SK-MEL-5 (cell line): ENCODE measurements around the gene SLC39A5. TPM values are rescaled to one million over a fixed set of nuclear protein-coding genes. Genes with fewer than 3 reads are reported as not detected.
A peak's percentile ranks its signal among the peaks of the same experiment; 100 is the strongest.

Source experiments
- DNase-seq: peaks from one replicate; pipeline ENCODE4 v3.0.0-alpha.2; 2016; ENCODE audit warnings: low read depth, low spot score
- in situ Hi-C: cut with HindIII; loops from 2 replicates; pipeline ENCODE4 v1.10.0; 2016; ENCODE audit warnings: low sequenced_read_pairs, high pct_unique_total_duplicates, low pct_unique_long_range_greater_than_20kb
- total RNA-seq: library from RNA; depleted of rRNA; stranded (reverse); fragments of >200 nt; shearing (Covaris generic); gene quantifications from 2 replicates; pipeline ENCODE4 v1.2.3, GENCODE V29; 2014

Gene SLC39A5
- total RNA-seq, 1 experiment from 2014 or later = not detected

- no peak for DNase-seq
- in situ Hi-C loops = no loop called here
Measured at GRCh38 chr12:56234746-56235436, 5.0 kb downstream of the SLC39A5 start.

DNA sequence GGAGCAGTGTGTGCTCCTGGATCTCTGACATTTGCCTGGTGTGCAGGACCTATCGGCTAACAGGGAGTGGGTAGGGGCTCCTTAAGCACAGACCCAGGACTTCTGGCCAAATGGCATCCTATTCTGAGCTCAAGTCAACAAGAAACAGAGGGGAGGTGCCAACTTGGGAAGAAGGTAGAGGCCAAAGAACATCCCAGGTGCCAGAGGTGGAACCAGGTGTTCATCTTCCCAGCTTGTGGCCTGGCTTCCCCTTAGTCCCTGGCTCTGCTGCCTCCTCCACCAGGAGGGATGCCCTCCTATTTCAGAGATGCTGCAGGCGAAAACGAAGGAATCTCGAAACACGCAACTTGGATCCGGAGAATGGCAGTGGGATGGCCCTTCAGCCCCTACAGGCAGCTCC is 6.2 kb downstream of the SLC39A5 start:
- no peak for DNase-seq
- in situ Hi-C loops = no loop called here

DNA sequence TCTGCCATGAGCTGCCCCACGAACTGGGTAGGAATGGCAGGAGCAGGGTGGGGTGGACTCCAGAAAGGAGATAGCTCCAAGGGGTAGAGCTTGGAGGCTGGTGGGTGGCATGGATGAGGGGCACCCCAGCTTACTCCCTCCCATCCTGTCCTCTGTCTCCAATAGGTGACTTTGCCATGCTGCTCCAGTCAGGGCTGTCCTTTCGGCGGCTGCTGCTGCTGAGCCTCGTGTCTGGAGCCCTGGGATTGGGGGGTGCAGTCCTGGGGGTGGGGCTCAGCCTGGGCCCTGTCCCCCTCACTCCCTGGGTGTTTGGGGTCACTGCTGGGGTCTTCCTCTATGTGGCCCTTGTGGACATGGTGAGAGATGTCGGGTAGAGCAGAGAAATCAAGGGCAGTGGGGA is 7.1 kb downstream of the SLC39A5 start:
- no peak for DNase-seq
- in situ Hi-C loops = no loop called here

GRCh38 chr12:56237552-56237951 is 7.7 kb downstream of the SLC39A5 start:
- no peak for DNase-seq
- in situ Hi-C loops = no loop called here

- in situ Hi-C loops = no loop called here
Measured at GRCh38 chr12:56241424-56242303, 11.8 kb downstream of the SLC39A5 start.

GRCh38 chr12:56242986-56243385 is 13.1 kb downstream of the SLC39A5 start:
- in situ Hi-C loops = no loop called here
- DNase-seq = no peak

More at GRCh38 chr12:56241424-56242303, 11.8 kb downstream of the SLC39A5 start:
- DNase-seq = no peak

- in situ Hi-C loops = no loop called here
- peak; percentile 41 for DNase-seq
Measured at GRCh38 chr12:56243731-56244181, 13.9 kb downstream of the SLC39A5 start.

- in situ Hi-C loops = no loop called here
- no peak for DNase-seq
Measured at GRCh38 chr12:56244494-56244893, 14.6 kb downstream of the SLC39A5 start.

DNA sequence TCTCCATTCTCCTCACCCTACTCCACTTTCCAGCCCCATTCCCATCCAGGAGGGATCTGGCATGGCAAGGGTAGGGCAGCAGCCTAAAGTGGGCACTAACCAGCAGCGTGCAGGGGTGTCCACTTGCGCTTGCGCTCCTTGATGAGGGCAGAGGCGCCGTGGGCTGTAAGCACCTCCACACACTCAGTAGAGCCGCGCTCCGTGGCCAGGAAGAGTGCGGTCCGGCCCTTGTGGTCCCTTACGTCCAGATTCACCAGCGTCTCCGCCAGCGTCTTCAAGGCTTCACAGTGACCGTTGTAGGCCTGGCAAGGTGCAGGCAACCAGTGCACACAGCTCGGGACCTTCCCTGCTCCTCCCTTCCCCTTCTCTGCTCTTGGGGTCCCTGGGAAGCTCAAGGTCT is 18.1 kb downstream of the SLC39A5 start:
- in situ Hi-C loops = no loop called here

GRCh38 chr12:56248711-56249110 is 18.9 kb downstream of the SLC39A5 start:
- in situ Hi-C loops = no loop called here
- DNase-seq = no peak

More for the DNA sequence above, 18.1 kb downstream of the SLC39A5 start:
- DNase-seq = no peak

DNA sequence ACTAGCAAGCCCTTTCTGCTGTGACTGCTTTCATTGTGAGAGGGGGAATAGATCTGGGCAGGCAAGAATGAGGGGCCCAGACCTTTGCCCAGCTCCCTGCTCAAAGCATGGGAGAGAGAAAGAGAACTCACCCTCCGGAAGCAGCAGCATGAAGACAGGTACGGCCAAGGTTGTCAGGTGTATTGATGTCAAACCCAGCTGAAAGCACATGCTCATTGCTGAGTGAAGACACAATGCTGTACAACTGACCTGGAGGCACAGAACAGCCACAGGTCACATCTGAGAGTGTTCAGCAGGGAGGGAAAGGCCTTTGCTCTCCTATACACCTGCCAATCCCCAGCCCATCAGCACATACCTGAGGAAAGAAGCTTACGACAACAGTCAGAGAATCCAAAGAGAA is 22.8 kb downstream of the SLC39A5 start:
- in situ Hi-C loops = no loop called here
- no peak for DNase-seq

GRCh38 chr12:56253091-56253490 is 23.2 kb downstream of the SLC39A5 start:
- no peak for DNase-seq
- in situ Hi-C loops = no loop called here

- no peak for DNase-seq
- in situ Hi-C loops = no loop called here
Measured at GRCh38 chr12:56255671-56256070, 25.8 kb downstream of the SLC39A5 start.

- no peak for DNase-seq
- in situ Hi-C loops = no loop called here
Measured at GRCh38 chr12:56256326-56256960, 26.6 kb downstream of the SLC39A5 start.

- in situ Hi-C loops = no loop called here
- DNase-seq = no peak
Measured at GRCh38 chr12:56257071-56257470, 27.2 kb downstream of the SLC39A5 start.

DNA sequence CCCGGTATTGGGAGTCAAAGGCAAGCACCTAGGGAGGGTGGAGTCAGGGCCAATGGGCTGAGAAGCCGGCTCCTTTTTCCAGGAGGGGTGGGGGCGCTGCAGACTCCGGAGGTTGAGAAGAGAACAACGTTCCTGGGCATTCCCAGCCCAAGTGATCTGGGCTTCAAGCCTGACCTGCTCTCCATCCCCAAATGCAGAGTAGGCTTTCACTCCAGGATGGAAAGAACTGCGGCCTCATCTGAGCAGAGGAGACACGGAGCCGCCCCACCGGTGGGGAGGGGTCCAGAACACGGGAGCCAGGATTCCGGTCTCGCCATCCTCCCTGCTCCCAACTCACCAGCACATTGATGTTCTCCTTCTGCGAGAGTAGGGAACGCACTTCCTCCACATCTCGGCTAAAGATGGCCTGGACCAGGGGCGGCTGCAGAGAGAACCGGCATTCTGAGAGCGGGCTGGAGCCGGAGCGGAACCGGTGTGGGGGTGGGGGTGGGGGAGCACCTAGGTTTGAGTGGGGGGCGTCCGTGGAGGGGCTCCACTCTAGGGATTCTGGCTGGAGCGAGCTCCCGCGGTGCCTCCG is 27.7 kb downstream of the SLC39A5 start:
- peak; percentile 46 for DNase-seq

DNA sequence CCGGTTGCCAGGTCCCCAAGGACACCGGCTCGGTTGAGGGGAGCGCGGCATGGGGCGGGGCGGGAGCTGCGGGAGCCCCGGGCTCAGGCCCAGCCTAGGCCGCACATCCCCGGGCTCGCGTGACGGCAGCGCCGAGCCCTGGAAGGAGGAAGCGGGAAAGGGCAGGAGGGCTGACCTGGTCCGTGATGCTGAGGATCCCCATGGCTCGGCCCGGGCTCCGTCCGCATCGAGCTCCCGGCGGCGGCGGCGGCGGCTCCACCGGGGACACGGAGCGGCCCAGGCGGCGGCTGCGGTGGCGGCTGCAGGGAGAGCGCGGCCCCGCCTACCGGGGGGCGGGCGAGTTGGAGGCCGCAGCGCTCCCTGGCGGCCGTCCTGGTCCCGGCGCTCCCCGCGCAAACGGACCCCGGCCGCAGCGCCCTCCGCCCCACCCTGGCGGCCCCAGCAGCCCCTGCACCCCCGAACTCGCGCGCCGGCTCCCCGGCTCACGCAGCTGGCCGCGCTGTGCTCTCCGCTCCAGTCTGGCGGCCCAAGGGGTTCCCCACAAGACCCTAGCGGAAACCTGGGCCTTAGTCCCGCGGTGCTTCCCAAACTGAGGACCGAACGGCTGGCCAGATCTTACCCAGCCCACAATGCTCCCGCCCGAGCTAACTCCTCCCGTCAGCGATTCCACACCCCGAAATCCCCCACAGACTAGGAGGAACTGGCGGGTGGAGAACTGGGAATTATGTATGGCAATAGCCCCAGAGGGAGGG is 28.4 kb downstream of the SLC39A5 start, which contains the start of gene ANKRD52:
ANKRD52 (minus strand) TSS at position 317 of the 752 bp plus-strand sequence; CDS start at position 202, 115 bp downstream.
- in situ Hi-C loops = no loop called here
- peak; percentile 66 for DNase-seq

More for the DNA sequence above, 27.7 kb downstream of the SLC39A5 start:
- in situ Hi-C loops = no loop called here
